Left cardiac atrium (tissue), 4 donors: Measurements from ENCODE around the gene CHCHD3. TPM values are rescaled to one million over a fixed set of nuclear protein-coding genes. Genes with fewer than 3 reads are reported as not detected.

ENCODE experiments used
- ATAC-seq, 2 donors: fragments of 200-7000 bp; cut with Tn5 transposase; one replicate each; pipeline ENCODE4 v1.9.1; 2020; ENCODE audit warnings: mild to moderate bottlenecking in 2 of 2, moderate library complexity in 2 of 2
- DNase-seq: peaks from one replicate; pipeline ENCODE4 v3.0.0-alpha.2; 2020
- intact Hi-C, 2 donors: fragments of 100-400 bp; cut with DNase I; formaldehyde crosslinking; loops; one replicate each; pipeline versions ENCODE4 v1.14.1 to v1.15.1; 2022 to 2023
- total RNA-seq, 2 donors: library from RNA; stranded (reverse); fragmentation: NEBNext Ultra II Directional; extraction: Animal tissue kit (Norgen Biotek cat#: 25700); gene quantifications; one replicate each; pipeline ENCODE4 v1.2.1, GENCODE V29; 2021
- donor health status: DM: no; HTN: yes; CAD: no.
- donor health status: DM: no; HTN: yes; CAD: no; lungs with severe emphysema.
- donor health status: DM: yes; HTN: yes; CAD: no.
- donor health status: Dilated cardiomyopathy.

Gene CHCHD3
- total RNA-seq, 2 donors from 2014 or later, result 127 to 145 TPM

DNA sequence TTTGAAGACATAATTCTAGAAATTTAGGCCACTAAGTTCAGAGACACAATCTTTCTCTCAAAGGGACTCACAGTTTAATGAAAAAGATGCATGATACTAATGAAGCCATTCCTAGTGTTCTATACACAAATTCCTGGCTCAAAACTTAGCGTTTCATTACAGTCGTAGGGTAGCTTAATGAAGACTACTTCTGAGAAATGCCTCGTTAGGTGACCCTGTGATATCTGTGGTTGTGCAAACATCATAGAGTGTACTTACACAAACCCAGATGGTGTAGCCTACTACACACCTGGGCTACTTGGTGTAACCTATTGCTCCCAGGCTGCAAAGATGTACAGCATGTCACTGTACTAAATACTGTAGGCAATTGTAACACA is 488 bp upstream of the CHCHD3 start:
- ATAC-seq (no peak), DNase-seq (no peak)
- intact Hi-C loops, result loop anchor here in 1 of 2 donors (10.0 kb wide), 1 partner anchor 172 kb away; the partner anchor contains the start of gene EXOC4

DNA sequence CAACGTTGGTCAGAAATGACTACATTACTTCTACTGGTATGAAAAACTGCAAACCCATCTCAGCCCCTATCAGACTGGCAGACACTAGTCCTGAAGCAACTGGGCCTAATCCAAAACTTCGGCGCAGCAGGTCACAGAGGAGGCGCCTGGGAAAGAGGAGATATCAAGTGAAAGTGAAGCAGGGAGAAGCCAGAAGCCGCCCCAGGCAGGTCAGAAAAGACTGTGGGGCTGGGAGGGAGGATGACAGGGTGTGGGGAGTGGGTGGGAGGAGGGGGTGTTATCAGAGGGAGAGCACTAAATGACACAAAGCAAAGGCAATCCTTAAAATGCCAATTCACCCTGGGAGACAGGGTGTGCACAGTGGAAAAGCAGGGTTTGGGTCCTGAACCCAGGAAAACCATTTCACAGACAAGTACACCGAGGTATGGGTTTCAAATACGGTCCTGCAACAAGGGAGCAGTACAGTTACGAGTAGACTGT is 731 bp downstream of the CHCHD3 start:
- peak; percentile 33 for DNase-seq

DNA sequence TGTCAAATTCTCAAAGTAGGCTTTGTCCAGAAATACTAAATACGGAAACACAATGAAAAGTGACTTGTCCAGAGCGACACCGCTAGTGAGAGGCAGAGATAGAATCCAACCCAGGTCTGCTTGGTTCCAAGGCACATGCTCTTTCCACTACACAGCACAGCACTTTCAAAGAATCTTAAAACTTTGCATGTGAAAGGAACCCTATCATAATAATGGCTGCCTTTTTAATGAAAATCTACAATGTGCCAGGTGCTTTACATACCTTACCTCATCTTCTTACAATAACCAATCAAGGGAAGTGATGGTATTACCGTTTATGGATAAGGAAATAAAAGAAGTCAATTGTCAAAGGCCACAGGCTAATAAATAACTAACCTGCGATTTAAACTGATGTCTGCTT is 2.6 kb downstream of the CHCHD3 start:
- DNase-seq, result no peak
- no peak for ATAC-seq
- intact Hi-C loops, result no loop called here

More for the DNA sequence above, 731 bp downstream of the CHCHD3 start:
- peak; percentile 23 to 40 for ATAC-seq
- intact Hi-C loops, result loop anchor here in 1 of 2 donors (10.0 kb wide), 1 partner anchor 174 kb away; the partner anchor contains the start of gene EXOC4

DNA sequence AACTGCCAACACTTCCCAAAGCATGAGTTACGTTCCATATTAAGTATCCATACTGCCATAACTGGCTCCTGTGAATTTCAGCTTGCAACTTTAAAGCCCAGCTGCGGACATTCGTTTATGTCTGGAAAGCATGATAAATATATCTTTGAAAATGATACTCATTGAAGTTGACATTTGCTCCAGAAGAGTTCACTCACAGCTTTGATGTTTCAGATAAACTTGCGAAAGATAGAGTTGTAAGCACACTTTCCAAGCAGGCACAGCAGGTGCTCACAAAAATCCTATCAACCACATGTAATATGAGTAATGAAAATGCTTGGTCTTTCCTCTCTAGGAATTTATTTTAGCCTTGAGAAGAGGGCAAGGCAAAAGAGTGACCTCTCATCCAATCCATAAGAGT is 4.5 kb downstream of the CHCHD3 start:
- DNase-seq, result no peak
- intact Hi-C loops, result no loop called here
- ATAC-seq, result no peak

DNA sequence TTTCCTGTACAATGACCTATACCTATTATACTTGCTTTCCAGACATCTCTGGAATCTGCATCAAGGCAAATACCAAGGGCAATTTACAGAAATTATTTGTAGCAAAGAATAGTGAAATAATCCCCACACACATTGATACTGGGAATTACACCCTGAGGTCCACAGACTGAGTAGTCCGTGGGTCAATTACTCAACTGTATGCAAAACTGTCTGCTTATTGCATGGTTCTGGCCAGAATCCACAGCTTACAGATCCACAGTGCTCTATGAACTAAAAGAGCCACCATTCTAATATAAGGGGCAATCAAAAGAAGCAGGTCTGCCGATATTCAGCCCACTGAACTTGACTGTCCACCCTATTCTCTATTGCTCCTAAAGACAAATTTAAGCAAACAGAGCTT is 5.7 kb downstream of the CHCHD3 start:
- DNase-seq (no peak), ATAC-seq (peak in 1 of 2 donors; percentile 77)
- intact Hi-C loops, result no loop called here

DNA sequence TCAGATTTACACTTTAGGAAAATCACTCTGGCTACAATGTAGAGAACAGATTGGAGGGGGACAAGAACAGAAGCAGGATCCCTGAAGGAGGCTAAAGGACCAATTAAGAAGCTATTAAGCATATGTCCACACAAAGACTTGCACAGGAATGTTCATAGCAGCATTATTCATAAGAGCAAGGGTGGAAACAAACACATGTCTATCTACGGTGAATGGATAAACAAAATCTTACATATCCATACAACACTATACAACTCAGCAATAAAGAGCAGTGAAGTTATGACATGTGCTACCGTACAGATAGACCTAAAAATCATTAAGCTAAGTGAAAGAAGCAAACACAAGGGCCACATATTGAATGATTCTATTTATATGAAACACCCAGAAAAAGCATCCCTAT is 10.4 kb downstream of the CHCHD3 start:
- ATAC-seq, result no peak
- intact Hi-C loops, result no loop called here
- DNase-seq, result no peak

DNA sequence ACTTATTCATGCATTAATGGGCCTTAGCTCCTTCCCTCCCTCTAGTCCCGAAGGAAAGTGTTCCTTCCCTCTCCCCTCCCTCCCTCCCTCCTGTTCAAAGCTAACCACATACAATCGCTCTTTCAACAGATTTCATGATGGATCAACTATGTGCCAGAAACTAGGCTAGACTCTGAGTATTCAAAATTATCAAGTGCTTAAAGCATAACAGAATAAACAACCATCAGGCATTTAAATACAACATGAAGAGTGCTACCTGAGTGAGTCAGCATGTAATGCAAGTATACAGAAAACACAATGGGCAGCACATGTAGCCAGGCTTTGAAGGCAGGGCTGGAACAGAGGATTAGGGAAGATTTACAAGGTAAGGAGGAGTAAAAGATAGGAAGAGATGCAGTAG is 11.3 kb downstream of the CHCHD3 start:
- DNase-seq (no peak), ATAC-seq (no peak)
- intact Hi-C loops, result no loop called here

DNA sequence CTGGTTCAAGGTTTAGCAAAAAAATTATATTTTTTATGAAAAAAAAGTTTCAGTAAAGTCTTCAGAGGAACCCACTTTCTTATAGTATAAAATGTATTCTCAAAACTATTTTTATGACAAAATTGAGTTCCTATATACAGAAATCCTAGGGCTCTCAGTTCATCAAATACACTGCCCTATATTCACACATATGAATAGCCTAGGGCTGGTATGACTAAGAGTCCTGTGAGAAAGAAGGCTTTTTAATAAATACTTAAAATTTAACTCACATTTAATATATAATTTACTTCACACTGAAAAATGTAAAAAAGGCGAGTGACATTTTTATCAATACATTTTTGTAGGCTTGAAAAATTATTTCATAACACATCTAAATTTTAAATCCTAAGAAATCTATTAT is 16.6 kb downstream of the CHCHD3 start:
- DNase-seq (no peak), ATAC-seq (no peak)
- intact Hi-C loops, result no loop called here

DNA sequence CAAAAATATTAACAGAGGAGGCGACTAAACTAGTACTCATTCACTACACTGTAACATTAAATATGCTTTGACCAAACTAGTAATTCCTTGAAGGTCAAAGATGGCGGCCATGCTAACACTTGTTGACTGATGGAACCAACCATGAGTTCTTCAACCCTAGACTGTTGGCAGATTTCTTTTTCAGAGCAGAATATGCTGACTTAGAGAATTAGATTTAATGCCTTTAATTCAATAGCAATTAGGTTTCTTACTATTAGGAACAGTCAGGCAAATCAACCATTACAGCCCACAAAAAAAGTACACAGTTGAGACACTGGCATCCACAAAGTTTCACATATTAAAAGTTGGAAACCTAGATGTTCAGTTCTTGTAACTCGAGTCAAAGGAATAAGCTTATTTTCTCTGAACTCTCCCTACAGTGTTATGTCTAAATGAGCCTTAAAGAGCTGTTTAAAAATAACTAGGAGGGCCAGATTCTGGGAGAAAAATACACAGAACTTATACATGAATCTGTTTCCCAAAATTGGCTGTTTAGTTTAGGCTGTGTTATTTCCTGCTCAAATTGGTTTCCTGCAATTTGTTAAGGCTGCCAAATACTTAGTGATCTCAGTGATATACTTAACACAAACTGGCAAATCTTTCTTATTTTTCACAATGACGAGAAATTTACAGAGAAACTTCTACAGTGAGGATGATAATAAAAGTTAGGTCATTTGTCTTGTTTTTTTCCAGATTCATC is 17.6 kb downstream of the CHCHD3 start:
- intact Hi-C loops, result no loop called here

DNA sequence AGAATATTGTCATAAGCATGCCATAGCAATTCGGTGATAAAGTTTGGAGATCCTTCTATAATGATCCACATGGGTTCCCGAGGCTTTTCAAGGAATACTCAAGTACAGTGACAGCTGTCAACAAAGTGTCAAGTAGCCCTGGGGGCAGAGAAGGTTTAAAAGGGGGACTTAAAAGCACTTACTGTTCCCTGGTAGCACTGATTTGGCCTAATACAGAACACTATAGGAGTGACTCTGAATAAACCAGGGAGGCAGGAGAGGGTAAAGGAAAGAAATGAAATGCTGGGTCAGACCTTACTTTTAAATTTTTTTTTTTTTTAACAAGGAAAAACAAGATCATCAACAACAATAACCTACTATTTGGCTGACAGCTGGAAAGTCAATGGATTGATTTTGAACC is 20.1 kb downstream of the CHCHD3 start:
- ATAC-seq, result no peak
- no peak for DNase-seq
- intact Hi-C loops, result no loop called here

More for the DNA sequence above, 17.6 kb downstream of the CHCHD3 start:
- ATAC-seq, result no peak
- no peak for DNase-seq

DNA sequence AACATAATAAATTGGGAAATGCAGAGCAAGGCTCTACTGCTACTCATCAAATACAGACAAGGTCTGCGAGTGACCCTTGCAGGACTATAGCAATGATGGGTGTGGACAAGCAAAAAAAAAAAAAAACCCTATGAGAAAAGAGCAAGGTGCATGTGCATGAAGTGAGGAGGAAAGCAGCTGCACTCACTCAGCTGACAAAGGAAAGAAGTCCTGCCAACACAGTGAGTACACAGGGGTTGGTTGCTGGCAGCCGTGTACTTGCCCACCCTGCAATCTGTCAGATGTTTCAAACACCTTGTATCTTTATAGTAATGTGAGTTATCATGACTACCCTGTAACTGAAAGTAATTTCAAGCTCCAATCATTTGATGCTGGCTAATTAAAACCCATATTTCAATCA is 20.5 kb downstream of the CHCHD3 start:
- intact Hi-C loops, result no loop called here
- DNase-seq (no peak), ATAC-seq (peak; percentile 53 to 70)

DNA sequence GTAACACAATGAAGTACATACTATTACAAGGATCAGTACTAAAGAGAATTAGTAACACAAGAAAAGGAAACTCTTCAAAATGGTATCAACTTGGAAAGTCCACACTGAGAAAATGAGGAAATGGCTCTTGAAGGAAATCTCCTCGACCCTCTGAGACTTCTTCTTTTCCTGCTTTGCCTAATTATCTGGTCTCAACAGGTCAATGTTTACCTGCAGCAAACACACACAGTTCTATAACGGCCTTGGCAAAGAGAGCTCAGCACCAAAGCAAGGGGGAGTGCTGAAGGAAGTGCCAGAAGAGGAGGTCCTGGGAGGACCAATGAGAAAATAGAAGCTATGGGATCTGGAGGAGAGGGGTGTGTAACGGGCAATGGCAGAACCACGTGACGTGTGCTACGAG is 21.9 kb downstream of the CHCHD3 start:
- no peak for ATAC-seq
- DNase-seq, result no peak
- intact Hi-C loops, result no loop called here

DNA sequence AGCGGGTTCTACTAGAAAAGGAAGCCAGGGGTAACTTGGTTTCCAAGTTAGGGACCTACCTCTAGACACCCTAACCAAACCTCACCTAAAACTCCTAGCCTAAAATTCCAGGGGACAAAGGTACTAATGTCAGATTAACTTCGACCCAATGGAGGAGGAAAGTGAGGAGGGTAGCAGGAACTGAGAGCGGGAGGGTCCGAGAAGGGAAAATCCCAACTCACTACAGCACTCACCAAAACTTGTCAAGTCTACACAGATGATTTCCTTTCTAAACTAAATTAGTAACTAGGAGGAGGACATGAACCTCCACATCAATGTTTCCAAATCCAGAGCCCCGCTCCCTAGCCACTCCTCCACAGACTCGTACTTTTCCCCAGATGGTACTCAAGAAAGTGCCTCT is 22.6 kb downstream of the CHCHD3 start:
- no peak for ATAC-seq
- intact Hi-C loops, result no loop called here
- no peak for DNase-seq

DNA sequence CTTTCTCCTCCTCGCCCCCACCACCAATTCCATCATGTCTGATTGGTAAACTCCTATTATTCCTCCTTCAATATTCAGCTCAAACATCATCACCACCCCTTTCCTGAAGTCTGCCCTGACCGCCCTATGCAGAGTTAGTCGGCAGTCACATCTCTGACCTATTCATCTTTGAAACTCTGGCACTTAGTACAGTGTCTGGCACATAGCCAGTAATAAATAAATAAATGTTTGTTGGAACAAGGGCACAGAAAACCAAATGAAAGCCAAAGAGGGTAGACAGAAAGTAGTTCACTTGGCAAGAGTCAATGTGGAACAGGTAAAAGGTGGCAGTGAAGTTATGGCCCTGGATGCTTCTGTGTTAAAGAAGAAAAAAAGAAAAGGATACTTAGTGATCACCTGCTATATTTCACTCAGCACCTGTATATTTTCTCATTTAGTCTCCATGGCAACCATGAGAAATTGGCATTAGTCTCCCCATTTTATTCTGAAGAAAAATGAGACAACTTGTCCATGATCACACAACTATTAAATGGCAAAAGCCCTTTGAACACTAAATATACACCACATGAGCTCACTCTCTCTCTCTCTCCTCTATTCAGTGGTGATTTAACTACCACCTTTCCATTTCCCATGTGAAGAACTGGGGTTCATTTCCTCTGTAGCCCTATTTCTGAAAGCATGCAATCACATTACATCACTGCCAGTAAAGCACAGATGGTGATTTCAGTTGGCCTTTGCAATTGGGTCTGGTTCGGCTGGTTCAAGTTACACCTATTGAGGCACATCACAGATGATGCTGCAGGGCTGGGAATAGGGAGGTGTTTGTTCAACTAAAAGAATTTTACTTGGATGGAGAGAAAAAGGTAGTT is 25.3 kb downstream of the CHCHD3 start:
- intact Hi-C loops, result no loop called here
- no peak for ATAC-seq
- no peak for DNase-seq

DNA sequence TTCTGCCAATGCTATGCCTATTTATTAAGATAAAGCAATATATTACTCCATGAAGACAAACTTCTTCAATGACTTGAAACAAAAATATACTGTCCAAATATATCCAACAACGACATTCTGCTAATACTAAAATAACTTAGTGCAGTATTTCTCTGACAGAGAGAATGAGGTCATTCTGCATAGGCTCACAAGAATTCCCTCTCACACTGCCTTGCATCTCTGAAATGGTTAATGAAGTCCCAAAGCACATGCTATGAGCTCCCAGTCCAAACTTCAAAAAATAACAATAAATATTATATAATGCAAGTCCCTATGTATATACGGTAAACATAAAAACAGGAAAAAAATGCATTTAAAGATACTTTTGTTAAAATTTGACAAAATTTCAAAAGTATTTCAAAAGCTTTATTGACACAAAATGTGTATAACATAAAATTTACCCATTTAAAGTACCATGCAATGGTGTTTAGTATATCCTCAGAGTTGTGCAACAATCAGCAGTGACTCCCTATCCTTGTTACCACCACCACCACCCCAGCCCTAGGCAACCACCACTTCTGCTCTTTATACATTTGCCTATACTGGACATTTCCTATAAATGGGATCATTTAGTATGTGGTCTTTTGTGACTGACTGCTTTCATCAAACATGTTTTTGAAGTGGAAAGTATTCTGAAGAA is 27.6 kb downstream of the CHCHD3 start:
- DNase-seq (no peak), ATAC-seq (no peak)
- intact Hi-C loops, result no loop called here

DNA sequence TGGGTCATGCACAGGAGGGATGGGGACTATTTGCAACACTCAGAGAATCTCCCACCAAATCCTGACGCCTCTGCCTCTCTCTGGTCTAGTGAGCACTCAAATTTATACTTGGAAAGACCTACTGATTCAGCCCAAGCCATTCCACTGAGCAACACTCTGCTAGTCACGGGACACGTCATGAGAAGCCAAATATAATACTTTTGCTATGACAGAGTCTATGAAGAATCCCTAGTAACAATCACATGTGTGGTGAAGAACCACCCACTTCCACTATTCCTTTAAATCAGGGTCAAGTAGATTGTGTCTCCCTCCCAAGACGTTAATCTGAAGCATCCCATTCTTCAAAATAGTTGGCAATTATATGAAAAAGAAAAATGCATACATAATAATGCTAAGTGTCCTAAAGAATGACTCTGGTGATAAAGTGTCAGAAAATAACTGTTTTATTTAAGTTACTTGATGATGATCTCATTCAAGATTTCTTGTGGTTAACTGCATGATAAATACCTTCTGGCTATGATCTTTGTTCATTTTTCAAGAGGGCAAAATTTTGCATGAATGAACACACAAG is 28.5 kb downstream of the CHCHD3 start:
- intact Hi-C loops, result no loop called here
- ATAC-seq (peak; percentile 87 to 90), DNase-seq (peak; percentile 23)

DNA sequence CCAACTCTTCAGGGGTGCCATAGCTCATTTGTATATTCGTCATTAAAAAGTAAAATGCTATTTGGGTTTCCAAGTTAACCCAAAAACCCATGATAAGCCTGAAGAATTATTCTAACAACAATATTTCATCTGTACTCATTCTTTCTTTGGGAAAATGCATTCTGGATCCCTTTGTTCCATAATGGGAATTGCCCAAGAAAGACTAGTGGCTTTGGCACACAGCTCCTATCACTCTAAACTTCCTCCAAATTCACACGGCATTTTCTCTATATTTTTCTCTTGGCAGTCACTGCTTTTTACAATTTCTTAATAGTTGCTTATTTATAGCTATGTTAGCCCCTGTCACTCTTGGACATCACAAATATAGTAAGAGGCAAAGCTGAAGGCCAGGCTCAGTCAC is 29.1 kb downstream of the CHCHD3 start:
- ATAC-seq, result peak in 1 of 2 donors; percentile 9
- DNase-seq, result no peak
- intact Hi-C loops, result no loop called here

DNA sequence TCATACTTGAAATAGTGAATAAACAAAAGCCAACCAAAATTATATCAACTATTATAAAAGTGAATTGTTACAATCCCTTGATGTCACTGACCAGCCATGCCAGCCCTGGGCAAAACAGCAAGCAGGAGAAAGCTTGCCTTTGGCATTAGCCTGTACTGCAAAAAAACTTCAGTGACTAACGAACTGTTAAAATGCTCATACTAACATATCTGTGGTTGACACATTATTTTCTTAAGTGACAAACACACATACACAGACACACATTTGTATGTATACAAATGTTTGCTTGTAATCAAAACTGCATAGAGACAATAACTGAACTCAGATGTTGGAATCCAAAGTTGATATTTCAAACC is 29.5 kb downstream of the CHCHD3 start:
- DNase-seq (no peak), ATAC-seq (no peak)
- intact Hi-C loops, result no loop called here

DNA sequence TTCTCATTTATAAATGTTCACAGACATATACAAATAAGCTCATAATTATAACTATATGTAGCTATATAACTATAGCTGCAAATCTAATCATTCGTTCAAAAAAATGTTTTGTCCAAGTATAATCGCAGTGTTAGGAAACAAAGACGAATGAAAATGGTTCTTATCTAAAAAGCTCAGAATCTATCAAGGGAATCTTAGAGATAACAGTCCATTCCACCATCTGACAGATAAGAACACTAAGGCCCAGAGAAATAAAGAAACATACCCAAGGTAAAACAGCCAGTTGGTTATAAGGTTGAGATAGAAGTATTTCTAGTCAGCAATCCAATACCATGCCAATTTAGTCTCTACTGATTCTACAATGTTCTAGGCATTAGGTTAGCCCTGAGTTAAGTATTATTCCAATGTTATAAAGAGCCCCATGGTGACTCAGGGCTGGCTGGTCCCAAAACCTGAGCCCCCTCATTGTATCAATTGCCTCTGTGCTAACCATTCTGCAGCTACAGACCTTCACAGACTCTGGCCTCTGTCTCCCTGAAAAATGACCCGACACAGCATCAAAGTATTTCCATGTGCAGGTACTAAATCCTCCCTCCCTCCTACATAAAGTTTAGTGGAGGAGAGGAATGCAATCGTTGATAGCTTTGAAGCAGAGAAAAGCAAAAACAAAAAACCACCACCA is 30.0 kb downstream of the CHCHD3 start:
- ATAC-seq (no peak), DNase-seq (no peak)
- intact Hi-C loops, result no loop called here
